Endothelial cell of umbilical vein (primary cell): ENCODE data around the gene CCDC27. TPM values are rescaled to one million over a fixed set of nuclear protein-coding genes. Genes with fewer than 3 reads are reported as not detected.

Experiments
- BruUV-seq: library from RNA; stranded (reverse); fragments of 400-500 nt; replicated peaks from 2 replicates; lab custom pipeline; 2021; lab: Mats Ljungman, UMichigan
- CTCF ChIA-PET: fragments of 300-600, 350-600 bp; sonication (Branson Sonifier 250); formaldehyde crosslinking; loops from one replicate; lab custom pipeline; 2021; ENCODE audit warnings: antibody characterized with exemption, inconsistent platforms; lab: Charles Lee
- POLR2A ChIA-PET: fragments of 300-600, 350-600 bp; sonication (Branson Sonifier 250); formaldehyde crosslinking; loops from one replicate; lab custom pipeline; 2021; ENCODE audit warnings: antibody characterized with exemption, inconsistent platforms; lab: Charles Lee
- DNase-seq: peaks from one replicate; pipeline ENCODE4 v3.0.0-alpha.2; 2011; ENCODE audit warnings: low read depth, low spot score
- FAIRE-seq: peaks from 2 replicates; lab custom pipeline; 2011; peaks lifted over from hg19 to GRCh38; lab: Jason Lieb, UNC
- H2AFZ ChIP-seq: 2 replicates; pipeline ENCODE4 v1.6.0; 2012; ENCODE audit warnings: low read depth, low read length, control low read depth, inconsistent platforms
- H3K27ac ChIP-seq: 2 replicates; pipeline ENCODE4 v1.5.1; 2011; ENCODE audit warnings: low read depth, mild to moderate bottlenecking, control low read depth, low read length, moderate library complexity; ENCODE audit not compliant: insufficient read depth
- H3K27me3 ChIP-seq, 2 experiments: 2 replicates each; pipeline versions ENCODE4 v1.6.0 to v1.6.1; 2011; ENCODE audit warnings: low read length in 2 of 2, mixed read lengths in 1 of 2; ENCODE audit not compliant: control insufficient read depth in 2 of 2, insufficient read depth in 2 of 2
- H3K36me3 ChIP-seq, 2 experiments: 2 replicates in 1 of 2; 3 replicates in 1 of 2; pipeline ENCODE4 v1.5.1; 2011; ENCODE audit warnings: low read length in 2 of 2, mild to moderate bottlenecking in 1 of 2, moderate library complexity in 1 of 2; ENCODE audit not compliant: control insufficient read depth in 2 of 2, insufficient read depth in 2 of 2; ENCODE audit errors: extremely low read depth in 1 of 2
- H3K4me1 ChIP-seq: 3 replicates; pipeline ENCODE4 v1.5.1; 2011; ENCODE audit warnings: mild to moderate bottlenecking, low read length; ENCODE audit not compliant: control insufficient read depth, insufficient read depth; ENCODE audit errors: extremely low read depth
- H3K4me2 ChIP-seq: 2 replicates; pipeline ENCODE4 v1.6.1; 2011; ENCODE audit warnings: low read length, control low read depth, mixed read lengths; ENCODE audit not compliant: insufficient read depth
- H3K4me3 ChIP-seq, 3 experiments: fragments of 200-600 bp in 1 of 3; sonication (generic), shearing (Covaris generic) in 1 of 3; replicated peaks in 1 of 3; 2 replicates each; pipeline ENCODE4 v1.5.1; 2011 to 2016; ENCODE audit warnings: control low read depth in 3 of 3, low read length in 3 of 3, mild to moderate bottlenecking in 2 of 3, inconsistent platforms in 1 of 3, low read depth in 1 of 3, moderate library complexity in 1 of 3; ENCODE audit not compliant: insufficient read depth in 1 of 3
- H3K79me2 ChIP-seq: 2 replicates; pipeline ENCODE4 v1.6.0; 2012; ENCODE audit warnings: low read length, inconsistent platforms; ENCODE audit not compliant: control insufficient read depth, insufficient read depth
- H3K9ac ChIP-seq: replicated peaks from 2 replicates; pipeline ENCODE3; 2011; ENCODE audit warnings: low read length, control low read depth; ENCODE audit not compliant: insufficient read depth; ENCODE audit errors: extremely low read depth
- H3K9me1 ChIP-seq: replicated peaks from 3 replicates; pipeline ENCODE4 v1.6.0; 2011; ENCODE audit warnings: mild to moderate bottlenecking, low read length; ENCODE audit not compliant: control insufficient read depth, insufficient read depth; ENCODE audit errors: extremely low read depth
- H3K9me3 ChIP-seq: replicated peaks from 2 replicates; pipeline ENCODE4 v1.5.1; 2012; ENCODE audit warnings: low read length, inconsistent platforms; ENCODE audit not compliant: control insufficient read depth, insufficient read depth
- H4K20me1 ChIP-seq: replicated peaks from 2 replicates; pipeline ENCODE3; 2011; ENCODE audit warnings: mild to moderate bottlenecking, low read length; ENCODE audit not compliant: control insufficient read depth, insufficient read depth; ENCODE audit errors: extremely low read depth
- CTCF ChIP-seq, 2 donors: IDR thresholded peaks; 1 replicate in 1 of 2; 2 replicates in 1 of 2; pipeline ENCODE4 v1.5.1; 2011; ENCODE audit warnings: low read length in 2 of 2, mild to moderate bottlenecking in 2 of 2, moderate library complexity in 2 of 2, control low read depth in 1 of 2, inconsistent platforms in 1 of 2, low read depth in 1 of 2; ENCODE audit not compliant: insufficient read depth in 1 of 2; ENCODE audit errors: extremely low read depth in 1 of 2
- EZH2 ChIP-seq: IDR thresholded peaks from 2 replicates; pipeline ENCODE4 v1.6.1; 2012; ENCODE audit warnings: borderline replicate concordance, low read depth, mild to moderate bottlenecking, moderate library complexity, low read length, inconsistent platforms; ENCODE audit not compliant: severe bottlenecking
- FOS ChIP-seq: IDR thresholded peaks from 2 replicates; pipeline ENCODE4 v1.6.1; 2011; ENCODE audit warnings: mild to moderate bottlenecking, low read length, moderate library complexity, borderline replicate concordance; ENCODE audit not compliant: insufficient read depth
- GATA2 ChIP-seq: IDR thresholded peaks from 2 replicates; pipeline ENCODE4 v1.7.0; 2011; ENCODE audit warnings: low read depth, mild to moderate bottlenecking, moderate library complexity, mixed read lengths, low read length; ENCODE audit not compliant: insufficient read length, insufficient read depth
- JUN ChIP-seq: IDR thresholded peaks from 2 replicates; pipeline ENCODE4 v1.6.1; 2011; ENCODE audit warnings: borderline replicate concordance, low read depth; ENCODE audit not compliant: insufficient read length, insufficient read depth
- MAX ChIP-seq: IDR thresholded peaks from 2 replicates; pipeline ENCODE4 v1.6.1; 2011; ENCODE audit not compliant: insufficient read depth, insufficient read length
- MYC ChIP-seq: IDR thresholded peaks from one replicate; pipeline ENCODE4 v1.6.1; 2011; ENCODE audit warnings: mild to moderate bottlenecking, low read depth, low read length
- POLR2A ChIP-seq: IDR thresholded peaks from 2 replicates; pipeline ENCODE4 v1.6.1; 2012; ENCODE audit warnings: low read depth, mild to moderate bottlenecking, control low read depth, low read length
- POLR2AphosphoS5 ChIP-seq: IDR thresholded peaks from 2 replicates; pipeline ENCODE4 v1.6.1; 2012; ENCODE audit warnings: low read depth, mild to moderate bottlenecking, control low read depth, low read length, moderate library complexity; ENCODE audit not compliant: insufficient read depth
- dilution Hi-C: fragments of 300-500 bp; cut with MboI; formaldehyde crosslinking; loops from one replicate; pipeline ENCODE4 v1.15.0; 2019; ENCODE audit warnings: low sequenced_read_pairs; ENCODE audit not compliant: extremely low pct_ligation_motif_present
- intact Hi-C: fragments of 100-400 bp; cut with micrococcal nuclease; formaldehyde crosslinking; loops from one replicate; pipeline ENCODE4 v1.10.0; 2022
- polyA plus RNA-seq, 4 experiments: library from polyadenylated mRNA; depleted of rRNA in 3 of 4; stranded (reverse) in 3 of 4; unstranded in 1 of 4; fragments of >200 nt; gene quantifications; 2 replicates each; pipeline versions ENCODE4 v1.2.1 to v1.2.3, GENCODE V29; 2011 to 2012; ENCODE audit warnings: missing spikeins in 1 of 4
- total RNA-seq: library from RNA; stranded (reverse); gene quantifications from 2 replicates; pipeline ENCODE4 v1.2.3, GENCODE V29; 2021

Gene CCDC27
- total and polyA plus RNA-seq, 2 donors (not counting 3 experiments of a cell fraction or from before 2014, with no cell fraction given): not detected

GRCh38 chr1:3713840-3714239, 38.4 kb upstream of the CCDC27 start:
- Histone ChIP-seq H3K79me2 (no peaks in the 10 kb centered on the region), H3K4me1 (no peaks in the 10 kb centered on the region), H3K4me3 (no peak overlapping the region), H2AFZ (no peak overlapping the region), H3K36me3 (no peaks in the 10 kb centered on the region), H3K27me3 (no peaks in the 10 kb centered on the region), H3K27ac (no peak overlapping the region), H3K9me3 (no peaks in the 10 kb centered on the region), H3K9ac (no peak overlapping the region), H4K20me1 (no peaks in the 10 kb centered on the region), H3K9me1 (no peaks in the 10 kb centered on the region), H3K4me2 (no peak overlapping the region)
- BruUV-seq: no TSS peak
- DNase-seq (no peak), FAIRE-seq (no peak)
- no peak for TF ChIP-seq EZH2
- no peak for TF ChIP-seq JUN
- no peak for TF ChIP-seq MYC
- no peak for TF ChIP-seq POLR2AphosphoS5
- no peak for TF ChIP-seq POLR2A
- TF ChIP-seq MAX: no peak
- TF ChIP-seq GATA2: no peak
- TF ChIP-seq CTCF (IDR thresholded peaks at IDR 0.05; ENCODE audit: extremely low read depth in 1 of 2, insufficient read depth in 1 of 2, low read depth in 1 of 2, low read length in 2 of 2): no peak
- no peak for TF ChIP-seq FOS
- dilution Hi-C loops: no loop called here
- intact Hi-C loops: no loop called here
- CTCF ChIA-PET: interaction anchor here (1.1 to 1.8 kb wide), 3 partner anchors 11 to 261 kb away, joined by 3 to 14 read pairs (median 4); no protein-coding TSS in a partner anchor
- POLR2A ChIA-PET: no interaction called here
